Ascending aorta (tissue), 2 donors: ENCODE data around the gene SIKE1. TPM values are rescaled to one million over a fixed set of nuclear protein-coding genes. Genes with fewer than 3 reads are reported as not detected.

ENCODE experiments used
- DNase-seq, 2 donors: peaks; one replicate each; pipeline ENCODE4 v3.0.0-alpha.2; 2019; ENCODE audit warnings: low spot score in 2 of 2
- H3K27ac ChIP-seq, 2 donors: fragments of 200-600 bp; sonication (generic); one replicate each; pipeline ENCODE4 v1.5.1; 2016 to 2017; ENCODE audit warnings: mild to moderate bottlenecking in 1 of 2
- H3K27me3 ChIP-seq: fragments of 200-600 bp; sonication (generic); one replicate; pipeline ENCODE4 v1.5.1; 2017
- H3K36me3 ChIP-seq, 2 donors: fragments of 200-600 bp; sonication (generic); one replicate each; pipeline ENCODE4 v1.5.1; 2016
- H3K4me1 ChIP-seq, 2 donors: fragments of 200-600 bp; sonication (generic); one replicate each; pipeline ENCODE4 v1.5.1; 2016 to 2017; ENCODE audit warnings: mild to moderate bottlenecking in 1 of 2
- H3K4me3 ChIP-seq, 2 donors: fragments of 200-600 bp; sonication (generic); one replicate each; pipeline ENCODE4 v1.5.1; 2016 to 2017; ENCODE audit warnings: mild to moderate bottlenecking in 1 of 2
- H3K9me3 ChIP-seq, 2 donors: fragments of 200-600 bp; sonication (generic); one replicate each; pipeline ENCODE4 v1.5.1; 2016
- intact Hi-C: fragments of 100-400 bp; cut with DNase I; formaldehyde crosslinking; loops from one replicate; pipeline ENCODE4 v1.15.1; 2023
- total RNA-seq: library from RNA; depleted of rRNA; stranded (reverse); fragments of >200 nt; gene quantifications from one replicate; pipeline ENCODE4 v1.1.0, GENCODE V29; 2016
- TF ChIP-seq, protein P1 (sequence below), 3 experiments: fragments of 200-600 bp in 2 of 3; fragments of 450-650 bp in 1 of 3; sonication (generic) in 2 of 3; IDR thresholded peaks; one replicate each; pipeline ENCODE4 v1.5.1; 2016 to 2019; ENCODE audit warnings: antibody characterized with exemption in 3 of 3, mild to moderate bottlenecking in 1 of 3, moderate library complexity in 1 of 3

Gene SIKE1
- total RNA-seq, 1 donor from 2014 or later, result 17.1 TPM

- H3K27me3 ChIP-seq, result no peaks in the 10 kb centered on the region
- no peak for DNase-seq
- TF ChIP-seq, protein P1, sequence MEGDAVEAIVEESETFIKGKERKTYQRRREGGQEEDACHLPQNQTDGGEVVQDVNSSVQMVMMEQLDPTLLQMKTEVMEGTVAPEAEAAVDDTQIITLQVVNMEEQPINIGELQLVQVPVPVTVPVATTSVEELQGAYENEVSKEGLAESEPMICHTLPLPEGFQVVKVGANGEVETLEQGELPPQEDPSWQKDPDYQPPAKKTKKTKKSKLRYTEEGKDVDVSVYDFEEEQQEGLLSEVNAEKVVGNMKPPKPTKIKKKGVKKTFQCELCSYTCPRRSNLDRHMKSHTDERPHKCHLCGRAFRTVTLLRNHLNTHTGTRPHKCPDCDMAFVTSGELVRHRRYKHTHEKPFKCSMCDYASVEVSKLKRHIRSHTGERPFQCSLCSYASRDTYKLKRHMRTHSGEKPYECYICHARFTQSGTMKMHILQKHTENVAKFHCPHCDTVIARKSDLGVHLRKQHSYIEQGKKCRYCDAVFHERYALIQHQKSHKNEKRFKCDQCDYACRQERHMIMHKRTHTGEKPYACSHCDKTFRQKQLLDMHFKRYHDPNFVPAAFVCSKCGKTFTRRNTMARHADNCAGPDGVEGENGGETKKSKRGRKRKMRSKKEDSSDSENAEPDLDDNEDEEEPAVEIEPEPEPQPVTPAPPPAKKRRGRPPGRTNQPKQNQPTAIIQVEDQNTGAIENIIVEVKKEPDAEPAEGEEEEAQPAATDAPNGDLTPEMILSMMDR (IDR thresholded peaks at IDR 0.05), result no peak
- peaks cover 87 to 93% of the 10 kb centered on the region in 2 donors for H3K36me3 ChIP-seq
- intact Hi-C loops, result no loop called here
- no peaks in the 10 kb centered on the region for H3K4me1 ChIP-seq
- H3K27ac ChIP-seq, result no peak overlapping the region
- no peak overlapping the region for H3K4me3 ChIP-seq
- H3K9me3 ChIP-seq, result no peaks in the 10 kb centered on the region
These were observed 56.6 kb downstream of the SIKE1 start for GRCh38 chr1:114723915-114724314.

- peaks cover 91 to 93% of the 10 kb centered on the region in 2 donors for H3K36me3 ChIP-seq
- H3K4me1 ChIP-seq, result no peaks in the 10 kb centered on the region
- H3K27me3 ChIP-seq, result no peaks in the 10 kb centered on the region
- DNase-seq, result no peak
- H3K9me3 ChIP-seq, result no peaks in the 10 kb centered on the region
- H3K27ac ChIP-seq, result no peak overlapping the region
- TF ChIP-seq, protein P1 (IDR thresholded peaks at IDR 0.05), result no peak
- no peak overlapping the region for H3K4me3 ChIP-seq
- intact Hi-C loops, result no loop called here
These were observed 57.0 kb downstream of the SIKE1 start for GRCh38 chr1:114723457-114723856.

DNA sequence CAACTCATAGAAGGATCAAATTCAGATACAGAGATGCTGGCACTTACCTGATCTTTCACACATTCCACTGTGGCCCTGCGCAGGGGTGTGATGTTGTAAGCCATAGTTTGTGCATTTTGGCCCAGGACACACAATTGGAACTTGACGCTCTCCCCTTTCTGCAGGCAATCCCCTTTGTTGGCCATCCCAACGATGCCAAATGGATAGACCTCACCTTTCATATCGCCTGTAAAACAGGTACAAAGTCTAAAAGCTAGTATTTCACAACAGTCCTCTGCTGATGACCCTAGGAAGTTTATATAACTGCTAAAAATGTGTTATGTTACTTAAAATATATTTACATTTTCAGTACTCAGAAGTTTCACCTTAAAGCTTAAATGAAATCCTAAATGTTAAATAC, 60.0 kb downstream of the SIKE1 start:
- Histone ChIP-seq H3K4me3 (no peak overlapping the region), H3K36me3 (peaks cover 80 to 81% of the 10 kb centered on the region in 2 donors), H3K27ac (no peak overlapping the region), H3K27me3 (no peaks in the 10 kb centered on the region), H3K9me3 (no peaks in the 10 kb centered on the region), H3K4me1 (peaks cover 0 to 2% of the 10 kb centered on the region in 2 donors)
- TF ChIP-seq, protein P1 (IDR thresholded peaks at IDR 0.05), result no peak
- intact Hi-C loops, result no loop called here
- no peak for DNase-seq

Other genes with a start within 250 kb of the SIKE1 start
- 26.1 TPM for gene BCAS2, start 199.1 kb downstream of the SIKE1 start, total RNA-seq
- gene DENND2C, start 110.6 kb downstream of the SIKE1 start, total RNA-seq, result 5.4 TPM
- not detected for gene AMPD1, start 85.1 kb downstream of the SIKE1 start, total RNA-seq
- 10.7 TPM for gene NRAS, start 63.9 kb downstream of the SIKE1 start, total RNA-seq
- gene CSDE1, start 22.7 kb downstream of the SIKE1 start, total RNA-seq, result 290 TPM
- gene SYCP1, start 74.2 kb upstream of the SIKE1 start, total RNA-seq, result not detected
- gene TSHB, start 249.1 kb upstream of the SIKE1 start, total RNA-seq, result not detected